Retinal pigment epithelial cell (primary cell): ENCODE results near the gene HMGA1.

ENCODE experiments used
- DNase-seq: peaks from one replicate; pipeline ENCODE4 v3.0.0-alpha.2; 2010; ENCODE audit warnings: low read depth
- H3K4me3 ChIP-seq: 2 replicates; pipeline ENCODE4 v1.5.1; 2011; ENCODE audit warnings: mild to moderate bottlenecking, low read length, control low read depth, moderate library complexity
- CTCF ChIP-seq: conservative IDR thresholded peaks from 2 replicates; pipeline ENCODE4 v1.5.1; 2011; ENCODE audit warnings: low read depth, low read length, control low read depth, inconsistent platforms

The HMGA1 gene

GRCh38 chr6:34196833-34197195, 39.9 kb upstream of the HMGA1 start:
- peak overlapping the region; percentile 46 for H3K4me3 ChIP-seq
- DNase-seq, result no peak
- no peak for TF ChIP-seq CTCF

- DNase-seq, result no peak
- TF ChIP-seq CTCF, result no peak
- H3K4me3 ChIP-seq, result no peak overlapping the region
These were observed 36.2 kb upstream of the HMGA1 start for GRCh38 chr6:34200340-34200971.

- H3K4me3 ChIP-seq, result no peak overlapping the region
- TF ChIP-seq CTCF, result no peak
- no peak for DNase-seq
These were observed 35.1 kb upstream of the HMGA1 start for GRCh38 chr6:34201455-34202107.

- H3K4me3 ChIP-seq, result no peak overlapping the region
- DNase-seq, result no peak
- no peak for TF ChIP-seq CTCF
These were observed 34.1 kb upstream of the HMGA1 start for GRCh38 chr6:34202329-34203201.

GRCh38 chr6:34204693-34205092, 32.0 kb upstream of the HMGA1 start:
- H3K4me3 ChIP-seq, result no peak overlapping the region
- no peak for DNase-seq
- no peak for TF ChIP-seq CTCF

- no peak overlapping the region for H3K4me3 ChIP-seq
- TF ChIP-seq CTCF, result no peak
- DNase-seq, result no peak
These were observed 31.2 kb upstream of the HMGA1 start for GRCh38 chr6:34205466-34205865.
